Prostate gland (tissue), 2 donors: Measurements from ENCODE around the gene BTLA.

Experiments used
- POLR2A ChIP-seq: fragments of 450-650 bp; IDR thresholded peaks from one replicate; pipeline ENCODE4 v1.6.1; 2016; ENCODE audit warnings: antibody characterized with exemption, mild to moderate bottlenecking
- POLR2AphosphoS5 ChIP-seq: sonication (generic); formaldehyde crosslinking; IDR thresholded peaks from one replicate; pipeline ENCODE4 v1.6.1; 2017; ENCODE audit warnings: antibody characterized with exemption
- TF ChIP-seq, protein P1 (sequence below), 4 experiments: fragments of 200-600 bp in 2 of 4; fragments of 450-650 bp in 2 of 4; sonication (generic) in 2 of 4; IDR thresholded peaks; 1 replicate in 3 of 4; 2 replicates in 1 of 4; pipeline ENCODE4 v1.5.1; 2016 to 2019; ENCODE audit warnings: antibody characterized with exemption in 4 of 4, mild to moderate bottlenecking in 2 of 4, moderate library complexity in 2 of 4

- TF ChIP-seq, protein P1, sequence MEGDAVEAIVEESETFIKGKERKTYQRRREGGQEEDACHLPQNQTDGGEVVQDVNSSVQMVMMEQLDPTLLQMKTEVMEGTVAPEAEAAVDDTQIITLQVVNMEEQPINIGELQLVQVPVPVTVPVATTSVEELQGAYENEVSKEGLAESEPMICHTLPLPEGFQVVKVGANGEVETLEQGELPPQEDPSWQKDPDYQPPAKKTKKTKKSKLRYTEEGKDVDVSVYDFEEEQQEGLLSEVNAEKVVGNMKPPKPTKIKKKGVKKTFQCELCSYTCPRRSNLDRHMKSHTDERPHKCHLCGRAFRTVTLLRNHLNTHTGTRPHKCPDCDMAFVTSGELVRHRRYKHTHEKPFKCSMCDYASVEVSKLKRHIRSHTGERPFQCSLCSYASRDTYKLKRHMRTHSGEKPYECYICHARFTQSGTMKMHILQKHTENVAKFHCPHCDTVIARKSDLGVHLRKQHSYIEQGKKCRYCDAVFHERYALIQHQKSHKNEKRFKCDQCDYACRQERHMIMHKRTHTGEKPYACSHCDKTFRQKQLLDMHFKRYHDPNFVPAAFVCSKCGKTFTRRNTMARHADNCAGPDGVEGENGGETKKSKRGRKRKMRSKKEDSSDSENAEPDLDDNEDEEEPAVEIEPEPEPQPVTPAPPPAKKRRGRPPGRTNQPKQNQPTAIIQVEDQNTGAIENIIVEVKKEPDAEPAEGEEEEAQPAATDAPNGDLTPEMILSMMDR (IDR thresholded peaks at IDR 0.05) = no peak
- TF ChIP-seq POLR2A = no peak
- TF ChIP-seq POLR2AphosphoS5 = no peak
Observed at GRCh38 chr3:112504123-112504522, 4.9 kb upstream of the BTLA start.
